D341Med (cell line): Measurements from ENCODE around the gene FRMD1.

Experiments
- DNase-seq: peaks from one replicate; pipeline ENCODE4 v3.0.0; 2012; ENCODE audit warnings: low spot score

The FRMD1 gene

GRCh38 chr6:168095171-168095691 is 16.2 kb upstream of the FRMD1 start:
- DNase-seq, result no peak

- DNase-seq, result no peak
These were observed 14.6 kb upstream of the FRMD1 start for GRCh38 chr6:168093634-168094033.

- no peak for DNase-seq
These were observed 14.1 kb upstream of the FRMD1 start for GRCh38 chr6:168093071-168093505.

GRCh38 chr6:168092541-168092940 is 13.5 kb upstream of the FRMD1 start:
- no peak for DNase-seq

GRCh38 chr6:168091381-168092264 is 12.6 kb upstream of the FRMD1 start:
- no peak for DNase-seq

GRCh38 chr6:168090706-168091105 is 11.7 kb upstream of the FRMD1 start:
- DNase-seq, result no peak

GRCh38 chr6:168090064-168090690 is 11.2 kb upstream of the FRMD1 start:
- DNase-seq, result no peak

GRCh38 chr6:168089186-168090063 is 10.4 kb upstream of the FRMD1 start:
- no peak for DNase-seq

- DNase-seq, result no peak
These were observed 9.4 kb upstream of the FRMD1 start for GRCh38 chr6:168088161-168089053.

- DNase-seq, result no peak
These were observed 8.6 kb upstream of the FRMD1 start for GRCh38 chr6:168087436-168088160.

- no peak for DNase-seq
These were observed 7.6 kb upstream of the FRMD1 start for GRCh38 chr6:168086616-168087015.

GRCh38 chr6:168086066-168086465 is 7.1 kb upstream of the FRMD1 start:
- no peak for DNase-seq

GRCh38 chr6:168084465-168085160 is 5.6 kb upstream of the FRMD1 start:
- DNase-seq, result no peak

GRCh38 chr6:168083514-168083885 is 4.5 kb upstream of the FRMD1 start:
- DNase-seq, result no peak

- no peak for DNase-seq
These were observed 4.0 kb upstream of the FRMD1 start for GRCh38 chr6:168082860-168083513.

- no peak for DNase-seq
These were observed 3.0 kb upstream of the FRMD1 start for GRCh38 chr6:168081858-168082546.

GRCh38 chr6:168080393-168081077 is 1.5 kb upstream of the FRMD1 start:
- DNase-seq, result no peak
